Endometrium (tissue), 2 donors: ENCODE results near the gene PPFIA1.
"Not testable (repeated sequence)": the region's sequence is repeated elsewhere in the genome, so short reads cannot be mapped to it uniquely, and the experiment has no call there.

ENCODE experiments used
- FAIRE-seq: peaks from 2 replicates; lab custom pipeline; 2012; peaks lifted over from hg19 to GRCh38; lab: Jason Lieb, UNC
- donor health status: control.
- donor health status: control.

The PPFIA1 gene

GRCh38 chr11:70251659-70252321, 18.7 kb upstream of the PPFIA1 start:
- FAIRE-seq, result no peak

GRCh38 chr11:70252844-70253243, 17.6 kb upstream of the PPFIA1 start:
- no peak for FAIRE-seq

GRCh38 chr11:70255477-70256116, 14.9 kb upstream of the PPFIA1 start:
- FAIRE-seq, result no peak

GRCh38 chr11:70259077-70259476, 11.4 kb upstream of the PPFIA1 start:
- FAIRE-seq, result not testable (repeated sequence)

GRCh38 chr11:70262951-70263350, 7.5 kb upstream of the PPFIA1 start:
- no peak for FAIRE-seq

GRCh38 chr11:70263363-70263762, 7.1 kb upstream of the PPFIA1 start:
- FAIRE-seq, result no peak

- no peak for FAIRE-seq
These were observed 5.1 kb upstream of the PPFIA1 start for GRCh38 chr11:70265341-70265740.

- no peak for FAIRE-seq
These were observed 3.0 kb upstream of the PPFIA1 start for GRCh38 chr11:70267405-70267950.

- FAIRE-seq, result no peak
These were observed 2.0 kb upstream of the PPFIA1 start for GRCh38 chr11:70268526-70268925.

GRCh38 chr11:70270877-70271648, 573 bp downstream of the PPFIA1 start:
- FAIRE-seq, result no peak

GRCh38 chr11:70271649-70271953, 1.1 kb downstream of the PPFIA1 start:
- no peak for FAIRE-seq

- no peak for FAIRE-seq
These were observed 1.5 kb downstream of the PPFIA1 start for GRCh38 chr11:70272009-70272408.

GRCh38 chr11:70278994-70279393, 8.5 kb downstream of the PPFIA1 start:
- FAIRE-seq, result no peak

- no peak for FAIRE-seq
These were observed 10.7 kb downstream of the PPFIA1 start for GRCh38 chr11:70281156-70281609.

- FAIRE-seq, result no peak
These were observed 11.5 kb downstream of the PPFIA1 start for GRCh38 chr11:70282012-70282411.

- no peak for FAIRE-seq
These were observed 18.2 kb downstream of the PPFIA1 start for GRCh38 chr11:70288721-70289120.

- FAIRE-seq, result no peak
These were observed 19.1 kb downstream of the PPFIA1 start for GRCh38 chr11:70289582-70289981.

GRCh38 chr11:70290361-70291065, 20.0 kb downstream of the PPFIA1 start:
- no peak for FAIRE-seq

GRCh38 chr11:70292166-70292565, 21.7 kb downstream of the PPFIA1 start:
- FAIRE-seq, result no peak

GRCh38 chr11:70292863-70293262, 22.4 kb downstream of the PPFIA1 start:
- no peak for FAIRE-seq

- FAIRE-seq, result not testable (repeated sequence)
These were observed 24.7 kb downstream of the PPFIA1 start for GRCh38 chr11:70295166-70295565.

- FAIRE-seq, result no peak
These were observed 26.2 kb downstream of the PPFIA1 start for GRCh38 chr11:70296681-70297080.
